Calu3 (cell line): Measurements from ENCODE around the gene DNAJC22. TPM values are rescaled to one million over a fixed set of nuclear protein-coding genes. Genes with fewer than 3 reads are reported as not detected.

Source experiments
- BruUV-seq: library from RNA; stranded (reverse); fragments of 400-500 nt; replicated peaks from 2 replicates; lab custom pipeline; 2021; lab: Mats Ljungman, UMichigan
- CTCF ChIA-PET: fragments of 300-600 bp; sonication (Branson Sonifier 250); formaldehyde crosslinking; loops from one replicate; lab custom pipeline; 2022; ENCODE audit warnings: antibody characterized with exemption; lab: Charles Lee
- DNase-seq: peaks from one replicate; pipeline ENCODE4 v3.0.0; 2022
- H3K27ac Mint-ChIP-seq: one replicate; pipeline ENCODE4 v1.8.0; 2022; ENCODE audit warnings: mixed read lengths; ENCODE audit not compliant: unreplicated experiment
- H3K27me3 Mint-ChIP-seq: one replicate; pipeline ENCODE4 v1.8.0; 2022; ENCODE audit warnings: mixed read lengths; ENCODE audit not compliant: unreplicated experiment
- H3K36me3 Mint-ChIP-seq: one replicate; pipeline ENCODE4 v1.8.0; 2022; ENCODE audit warnings: mild to moderate bottlenecking, moderate library complexity, mixed read lengths; ENCODE audit not compliant: insufficient read depth, unreplicated experiment
- H3K4me1 Mint-ChIP-seq: one replicate; pipeline ENCODE4 v1.8.0; 2022; ENCODE audit warnings: mild to moderate bottlenecking, low read depth, mixed read lengths; ENCODE audit not compliant: unreplicated experiment
- H3K4me3 Mint-ChIP-seq: one replicate; pipeline ENCODE4 v1.8.0; 2022; ENCODE audit warnings: mild to moderate bottlenecking, low read depth, moderate library complexity, mixed read lengths; ENCODE audit not compliant: unreplicated experiment
- H3K9me3 Mint-ChIP-seq: one replicate; pipeline ENCODE4 v1.8.0; 2022; ENCODE audit warnings: low read depth, mixed read lengths; ENCODE audit not compliant: unreplicated experiment
- intact Hi-C: fragments of 100-400 bp; cut with micrococcal nuclease; formaldehyde crosslinking; loops from one replicate; pipeline ENCODE4 v1.10.0; 2022; ENCODE audit not compliant: unreplicated experiment
- total RNA-seq: library from RNA; stranded (reverse); gene quantifications from 2 replicates; pipeline ENCODE4 v1.2.3, GENCODE V29; 2022
- TF ChIP-seq, protein P1 (sequence below): fragments of 200-600 bp; IDR thresholded peaks from one replicate; pipeline ENCODE4 v1.8.0; 2022; ENCODE audit warnings: antibody characterized with exemption; ENCODE audit not compliant: unreplicated experiment

DNAJC22 gene
- total RNA-seq, 1 experiment from 2014 or later: 9.6 TPM

DNA sequence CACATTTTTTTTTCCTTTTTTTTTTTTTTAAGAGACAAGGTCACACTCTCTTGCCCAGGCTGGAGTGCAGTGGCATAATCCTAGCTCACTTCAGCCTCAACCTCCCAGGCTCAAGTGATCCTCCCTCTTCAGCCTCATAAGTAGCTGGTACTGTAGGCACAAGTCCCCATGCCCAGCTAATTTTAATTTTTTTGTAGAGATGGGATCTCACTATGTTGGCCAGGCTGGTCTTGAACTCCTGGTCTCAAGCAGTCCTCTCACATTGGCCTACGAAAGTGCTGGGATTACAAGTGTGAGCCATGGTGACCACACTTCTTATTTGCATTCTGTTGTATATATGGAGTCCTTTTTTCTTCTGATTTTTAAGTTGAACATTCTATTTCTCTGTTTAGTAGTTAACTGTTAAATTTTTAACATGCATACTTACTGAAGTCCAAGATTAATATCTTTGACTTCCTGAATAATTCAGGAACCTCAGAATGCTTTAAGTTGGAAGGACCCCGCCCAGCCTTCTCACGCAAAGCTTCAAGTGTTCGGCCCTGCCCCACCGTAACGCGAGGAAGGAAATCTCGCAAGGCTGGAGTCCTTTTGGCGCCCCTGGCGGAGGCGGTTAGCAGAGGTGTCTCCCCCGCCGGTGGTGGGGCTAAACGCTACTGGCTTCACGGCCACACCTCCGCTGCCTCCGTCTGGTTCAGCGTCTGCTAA lies 42.1 kb downstream of the DNAJC22 start:
- Mint-ChIP-seq H3K27ac (no peak overlapping the region), H3K9me3 (no peaks in the 10 kb centered on the region)
- CTCF ChIA-PET: interaction anchor here (0.7 kb wide), 1 partner anchor 42 kb away, joined by 6 read pairs; no protein-coding TSS in a partner anchor

DNA sequence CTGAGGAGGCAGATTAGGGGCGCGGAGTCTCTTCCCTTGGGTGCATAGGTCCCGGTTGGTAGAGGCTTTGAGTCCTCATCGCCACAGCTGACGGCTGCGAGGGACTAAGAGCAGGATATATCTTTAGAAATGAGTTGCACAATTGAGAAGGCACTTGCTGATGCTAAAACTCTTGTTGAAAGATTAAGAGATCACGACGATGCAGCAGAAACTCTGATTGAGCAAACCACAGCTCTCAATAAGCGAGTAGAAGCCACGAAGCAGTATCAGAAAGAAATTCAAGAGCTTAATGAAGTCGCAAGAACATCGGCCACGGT lies 42.7 kb downstream of the DNAJC22 start:
- no peak overlapping the region for H3K27ac Mint-ChIP-seq
- CTCF ChIA-PET: no interaction called here
- TF ChIP-seq, protein P1, sequence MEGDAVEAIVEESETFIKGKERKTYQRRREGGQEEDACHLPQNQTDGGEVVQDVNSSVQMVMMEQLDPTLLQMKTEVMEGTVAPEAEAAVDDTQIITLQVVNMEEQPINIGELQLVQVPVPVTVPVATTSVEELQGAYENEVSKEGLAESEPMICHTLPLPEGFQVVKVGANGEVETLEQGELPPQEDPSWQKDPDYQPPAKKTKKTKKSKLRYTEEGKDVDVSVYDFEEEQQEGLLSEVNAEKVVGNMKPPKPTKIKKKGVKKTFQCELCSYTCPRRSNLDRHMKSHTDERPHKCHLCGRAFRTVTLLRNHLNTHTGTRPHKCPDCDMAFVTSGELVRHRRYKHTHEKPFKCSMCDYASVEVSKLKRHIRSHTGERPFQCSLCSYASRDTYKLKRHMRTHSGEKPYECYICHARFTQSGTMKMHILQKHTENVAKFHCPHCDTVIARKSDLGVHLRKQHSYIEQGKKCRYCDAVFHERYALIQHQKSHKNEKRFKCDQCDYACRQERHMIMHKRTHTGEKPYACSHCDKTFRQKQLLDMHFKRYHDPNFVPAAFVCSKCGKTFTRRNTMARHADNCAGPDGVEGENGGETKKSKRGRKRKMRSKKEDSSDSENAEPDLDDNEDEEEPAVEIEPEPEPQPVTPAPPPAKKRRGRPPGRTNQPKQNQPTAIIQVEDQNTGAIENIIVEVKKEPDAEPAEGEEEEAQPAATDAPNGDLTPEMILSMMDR: no peak
- BruUV-seq: no TSS peak
- no peak for DNase-seq
- intact Hi-C loops: no loop called here
- no peaks in the 10 kb centered on the region for H3K9me3 Mint-ChIP-seq
- no peak overlapping the region for H3K4me3 Mint-ChIP-seq
- H3K36me3 Mint-ChIP-seq: no peaks in the 10 kb centered on the region
- no peaks in the 10 kb centered on the region for H3K4me1 Mint-ChIP-seq
- no peaks in the 10 kb centered on the region for H3K27me3 Mint-ChIP-seq

More for the DNA sequence above, 42.1 kb downstream of the DNAJC22 start:
- no peak for DNase-seq
- H3K4me3 Mint-ChIP-seq: no peak overlapping the region
- no peaks in the 10 kb centered on the region for H3K27me3 Mint-ChIP-seq
- TF ChIP-seq, protein P1: no peak
- intact Hi-C loops: no loop called here
- no peaks in the 10 kb centered on the region for H3K4me1 Mint-ChIP-seq
- H3K36me3 Mint-ChIP-seq: no peaks in the 10 kb centered on the region
- no TSS peak for BruUV-seq

DNA sequence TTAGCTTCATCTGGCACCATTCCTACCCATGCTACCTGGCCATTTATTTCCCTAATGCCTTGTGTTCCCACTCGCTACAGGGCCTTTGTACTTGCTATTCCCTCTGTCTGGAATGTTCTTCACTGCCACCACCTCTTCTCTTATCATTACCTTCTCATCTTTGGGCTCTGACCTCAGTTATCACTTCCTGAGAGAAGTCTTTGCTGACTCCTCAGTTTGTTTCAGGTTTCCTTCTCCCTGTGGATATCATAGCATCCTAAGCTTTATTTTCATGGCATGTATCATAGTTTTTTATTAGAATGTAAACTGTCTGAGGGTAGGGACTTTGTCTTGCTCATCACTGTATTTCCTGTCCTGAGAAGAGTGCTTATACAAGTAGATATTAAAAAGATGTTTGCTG lies 50.3 kb downstream of the DNAJC22 start:
- H3K27me3 Mint-ChIP-seq: no peaks in the 10 kb centered on the region
- H3K27ac Mint-ChIP-seq: no peak overlapping the region
- no peak overlapping the region for H3K4me3 Mint-ChIP-seq
- intact Hi-C loops: loop anchor here (10.0 kb wide), 1 partner anchor 48 kb away; no protein-coding TSS in a partner anchor
- peaks cover 3% of the 10 kb centered on the region for H3K4me1 Mint-ChIP-seq
- TF ChIP-seq, protein P1: no peak
- no peaks in the 10 kb centered on the region for H3K9me3 Mint-ChIP-seq
- no peaks in the 10 kb centered on the region for H3K36me3 Mint-ChIP-seq
- no TSS peak for BruUV-seq
- no peak for DNase-seq
- CTCF ChIA-PET: no interaction called here

DNA sequence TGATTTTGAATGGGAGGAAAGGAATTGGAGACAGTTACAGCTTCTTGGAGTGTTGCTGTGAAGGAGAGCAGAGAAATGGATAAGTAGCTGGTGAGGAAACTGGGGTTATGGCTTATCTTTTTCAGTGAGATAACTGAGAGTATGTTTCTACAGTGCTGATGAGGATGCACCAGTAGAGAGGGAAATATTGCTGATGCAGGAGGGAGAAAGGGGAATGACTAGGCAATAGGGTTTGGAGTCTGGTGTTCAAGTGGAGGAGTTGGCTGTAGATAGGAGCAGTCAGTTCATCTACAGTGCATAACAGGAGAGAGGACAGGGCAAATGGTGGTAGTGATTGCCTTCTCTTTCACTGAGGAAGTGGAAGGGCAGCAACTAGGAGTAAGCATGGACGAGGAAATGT lies 53.6 kb downstream of the DNAJC22 start:
- Mint-ChIP-seq H3K4me3 (no peak overlapping the region), H3K9me3 (no peaks in the 10 kb centered on the region), H3K4me1 (peaks cover 23% of the 10 kb centered on the region), H3K27me3 (no peaks in the 10 kb centered on the region), H3K36me3 (no peaks in the 10 kb centered on the region), H3K27ac (no peak overlapping the region)
- intact Hi-C loops: no loop called here
- BruUV-seq: no TSS peak
- TF ChIP-seq, protein P1: no peak
- DNase-seq: no peak
- CTCF ChIA-PET: no interaction called here

Other genes with a start within 250 kb of the DNAJC22 start
- 23.3 and 26.4 TPM in 2 replicates for gene LMBR1L, start 236.0 kb upstream of the DNAJC22 start, total RNA-seq
- 690 and 793 TPM in 2 replicates for gene TUBA1B, start 215.5 kb upstream of the DNAJC22 start, total RNA-seq
- 9.2 and 11.5 TPM in 2 replicates for gene TUBA1A, start 157.8 kb upstream of the DNAJC22 start, total RNA-seq
- 469 and 472 TPM in 2 replicates for gene TUBA1C, start 81.8 kb upstream of the DNAJC22 start, total RNA-seq
- gene PRPH, start 51.7 kb upstream of the DNAJC22 start, total RNA-seq: not detected in 2 replicates
- gene TROAP, start 23.6 kb upstream of the DNAJC22 start, total RNA-seq: 38.5 and 49.8 TPM in 2 replicates
- not detected in 2 replicates for gene C1QL4, start 9.7 kb upstream of the DNAJC22 start, total RNA-seq
- gene SPATS2, start 20.6 kb downstream of the DNAJC22 start, total RNA-seq: 23.0 and 23.2 TPM in 2 replicates
- 0.59 and 2.8 TPM in 2 replicates for gene KCNH3, start 192.1 kb downstream of the DNAJC22 start, total RNA-seq
- gene MCRS1, start 221.3 kb downstream of the DNAJC22 start, total RNA-seq: 38.0 and 38.7 TPM in 2 replicates